GM19193 (cell line): ENCODE results near the gene NQO2.
A peak's percentile ranks its signal among the peaks of the same experiment; 100 is the strongest.

ENCODE experiments used
- POLR2A ChIP-seq: IDR thresholded peaks from 4 replicates; pipeline ENCODE4 v1.6.1; 2011; ENCODE audit not compliant: insufficient read depth, insufficient read length; ENCODE audit errors: extremely low read depth

The NQO2 gene

DNA sequence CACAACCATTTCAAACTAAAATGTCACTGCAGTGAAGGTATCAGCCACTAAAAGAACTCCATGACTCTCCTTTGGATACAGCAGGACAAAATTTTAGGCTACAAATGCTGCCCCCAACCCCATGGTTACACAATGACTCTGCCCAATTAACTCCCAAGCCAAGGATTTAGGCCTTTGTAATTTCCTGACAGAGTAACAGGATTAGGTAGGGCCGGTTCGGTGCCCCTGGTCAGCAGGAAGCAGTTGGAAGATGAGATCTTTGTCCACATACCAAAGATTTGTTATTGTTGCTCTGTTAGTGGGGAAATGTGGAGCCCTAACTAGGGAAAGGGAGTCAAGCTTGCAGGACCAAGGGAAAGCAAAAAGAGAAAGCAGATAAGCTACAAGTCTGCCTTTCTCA lies 41.9 kb downstream of the NQO2 start:
- no peak for TF ChIP-seq POLR2A

DNA sequence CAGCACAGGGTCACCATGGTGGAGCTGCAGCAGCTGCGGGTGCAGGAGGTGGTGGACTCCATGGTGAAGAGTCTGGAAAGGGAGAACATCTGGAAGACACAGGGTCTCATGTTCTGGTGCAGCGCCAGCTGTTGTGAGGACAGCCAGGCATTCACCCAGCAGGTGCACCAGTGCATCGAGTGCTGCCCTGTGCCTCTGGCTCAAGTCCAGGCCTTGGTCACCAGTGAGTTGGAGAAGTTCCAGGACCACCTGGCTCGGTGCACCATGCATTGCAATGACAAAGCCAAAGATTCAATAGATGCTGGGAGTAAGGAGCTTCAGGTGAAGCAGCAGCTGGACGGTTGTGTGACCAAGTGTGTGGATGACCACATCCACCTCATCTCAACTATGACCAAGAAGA lies 45.7 kb downstream of the NQO2 start:
- TF ChIP-seq POLR2A: no peak

DNA sequence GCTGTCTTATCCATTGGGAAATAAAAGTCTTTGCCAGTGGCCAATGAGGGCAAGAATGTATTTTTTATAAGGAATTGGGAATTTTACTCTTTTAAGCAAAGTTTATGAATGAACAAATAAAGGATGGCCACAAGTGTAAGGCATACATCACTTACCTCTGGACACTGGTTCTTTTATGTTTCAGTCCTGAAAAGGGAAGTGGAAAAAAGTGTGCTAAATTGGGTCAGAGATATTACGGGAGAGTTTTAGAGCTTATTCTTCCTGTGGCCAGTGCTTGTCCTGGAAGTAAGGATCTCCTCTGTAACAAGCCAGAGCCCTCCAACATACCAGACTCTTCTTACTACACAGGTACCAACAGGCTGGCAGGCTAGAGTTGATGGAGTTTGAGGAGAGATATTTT lies 46.1 kb downstream of the NQO2 start:
- TF ChIP-seq POLR2A: no peak

DNA sequence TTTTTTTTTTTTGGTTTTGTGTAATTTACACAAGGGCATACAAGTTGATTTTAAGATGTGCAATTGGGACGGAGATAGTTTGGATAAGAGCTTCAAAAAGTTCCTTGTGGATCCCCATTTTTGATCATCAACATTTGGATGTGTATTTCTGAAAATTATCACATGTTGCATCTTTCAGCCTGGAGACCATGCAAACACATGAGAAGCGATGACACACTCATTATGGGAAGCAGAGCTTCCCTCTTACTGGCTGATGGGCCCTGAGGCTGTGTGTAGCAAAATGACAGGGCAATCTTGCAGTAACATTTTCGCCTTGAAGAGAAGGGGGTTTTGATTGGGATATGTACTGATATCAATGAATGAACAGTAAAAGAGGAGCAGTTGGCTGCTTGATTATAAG lies 46.6 kb downstream of the NQO2 start:
- no peak for TF ChIP-seq POLR2A

DNA sequence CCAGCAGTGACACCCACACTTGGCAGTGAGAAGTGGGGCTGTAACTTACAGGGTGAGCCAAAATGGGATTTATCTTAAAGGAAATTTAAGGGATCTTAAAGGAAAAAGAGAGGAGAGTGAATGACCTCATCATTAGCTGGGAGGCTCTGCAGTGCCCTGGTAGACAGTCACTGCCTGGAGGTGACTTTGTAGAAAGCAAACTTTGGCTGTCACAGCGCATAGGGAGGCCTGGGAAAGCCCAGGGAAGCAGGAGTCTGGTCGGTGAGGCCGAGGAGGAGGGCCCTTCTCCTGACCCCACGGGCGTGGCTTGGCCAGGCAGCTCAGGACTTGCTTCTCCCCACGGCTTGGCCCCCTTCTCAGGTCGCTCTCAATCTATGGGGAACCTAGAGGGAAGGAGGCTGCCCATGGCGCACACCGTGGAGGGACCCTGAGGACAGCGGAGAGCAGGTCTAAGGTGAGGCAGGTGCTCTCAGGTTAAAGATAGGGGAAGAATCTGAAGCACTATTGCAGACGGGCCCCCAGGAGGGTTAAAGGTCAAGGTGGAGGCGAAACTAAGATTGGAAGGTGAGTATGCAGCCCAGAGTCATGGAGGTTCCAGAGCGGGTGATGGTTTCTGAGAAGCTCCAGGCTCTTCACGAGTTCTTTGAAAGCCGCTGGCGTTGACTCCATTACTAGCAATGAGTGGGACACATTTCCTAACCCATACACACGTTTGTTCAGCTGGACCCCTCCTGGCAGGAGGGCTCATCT lies 53.0 kb downstream of the NQO2 start:
- TF ChIP-seq POLR2A: no peak

DNA sequence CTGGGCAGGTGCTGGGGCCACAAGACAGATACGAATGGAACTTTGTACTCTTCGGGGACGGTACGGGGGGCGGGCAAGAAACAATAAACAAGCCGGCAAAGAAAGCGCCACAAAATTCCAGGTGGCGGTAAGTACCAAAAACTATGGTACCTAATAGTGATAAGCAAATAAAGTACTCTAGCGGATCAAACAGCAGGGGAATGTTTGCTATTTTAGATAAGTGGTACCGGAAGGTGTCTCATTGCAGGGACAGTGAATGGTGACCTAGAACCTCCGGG lies 53.5 kb downstream of the NQO2 start:
- no peak for TF ChIP-seq POLR2A

DNA sequence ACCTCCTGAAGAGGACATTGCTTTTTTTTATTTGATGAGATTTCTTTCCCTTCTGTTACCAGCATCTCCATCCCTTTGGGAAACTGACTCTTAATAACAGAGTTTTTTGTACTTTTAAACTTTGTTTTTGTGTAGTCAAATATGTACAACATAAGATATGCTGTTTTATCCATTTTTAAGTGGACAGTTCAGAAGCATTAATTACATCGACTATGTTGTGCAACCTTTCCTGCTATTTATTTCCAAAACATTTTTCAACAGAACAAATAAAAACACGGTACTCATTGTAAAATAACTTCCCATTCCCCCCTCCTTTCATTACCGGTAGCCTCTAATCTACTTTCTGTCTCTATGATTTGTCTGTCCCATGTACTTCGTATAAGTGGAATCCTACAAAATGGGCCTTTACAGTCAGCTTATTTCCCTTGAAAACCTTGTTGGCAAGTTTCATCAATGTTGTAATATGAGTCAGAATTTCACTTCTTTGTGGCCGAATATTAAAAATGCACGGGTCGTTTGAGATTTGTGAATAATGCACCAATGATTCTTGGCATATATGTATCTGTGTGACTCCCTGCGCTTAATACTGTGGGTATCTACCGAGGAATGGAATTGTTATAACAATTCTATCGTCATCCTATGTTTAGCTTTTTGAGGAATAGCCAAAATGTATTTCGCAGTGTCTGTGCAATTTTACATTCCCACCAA lies 57.5 kb downstream of the NQO2 start:
- no peak for TF ChIP-seq POLR2A

DNA sequence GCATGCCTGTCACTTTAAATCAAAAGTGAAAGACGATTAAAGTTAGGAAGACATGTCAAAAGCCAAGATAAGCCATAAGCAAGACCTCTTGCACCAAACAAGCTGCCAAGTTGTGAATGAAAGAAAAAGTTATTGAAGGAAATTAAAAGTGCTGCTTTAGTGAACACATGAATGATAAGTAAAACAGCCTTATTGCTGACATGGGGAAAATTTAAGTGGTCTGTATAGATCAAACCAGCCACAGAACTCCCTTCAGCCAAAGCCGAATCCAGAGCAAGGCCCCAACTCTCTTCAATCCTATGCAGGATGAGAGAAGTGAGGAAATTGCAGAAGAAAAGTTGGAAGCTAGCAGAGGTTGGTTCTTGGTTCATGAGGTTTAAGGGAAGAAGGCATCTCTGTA lies 59.3 kb downstream of the NQO2 start:
- no peak for TF ChIP-seq POLR2A

DNA sequence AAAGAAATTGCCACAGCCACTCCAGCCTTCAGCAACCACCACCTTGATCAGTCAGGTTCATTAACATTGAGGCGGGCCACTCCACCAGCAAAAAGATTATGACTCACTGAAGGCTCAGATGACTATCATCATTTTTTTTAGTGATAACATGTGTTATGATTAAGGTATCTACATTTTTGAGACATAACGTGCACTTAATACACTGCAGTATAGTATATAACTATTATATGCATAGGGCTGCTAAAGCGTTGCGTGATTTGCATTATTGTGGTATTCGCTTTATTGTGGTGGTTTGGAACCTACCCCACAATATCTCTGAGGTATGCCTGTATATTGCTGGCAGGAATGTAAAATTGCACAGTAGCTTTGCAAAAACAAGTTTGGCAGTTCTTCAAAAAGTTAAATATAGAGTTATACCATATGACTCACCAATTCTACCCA lies 61.8 kb downstream of the NQO2 start:
- TF ChIP-seq POLR2A: no peak

DNA sequence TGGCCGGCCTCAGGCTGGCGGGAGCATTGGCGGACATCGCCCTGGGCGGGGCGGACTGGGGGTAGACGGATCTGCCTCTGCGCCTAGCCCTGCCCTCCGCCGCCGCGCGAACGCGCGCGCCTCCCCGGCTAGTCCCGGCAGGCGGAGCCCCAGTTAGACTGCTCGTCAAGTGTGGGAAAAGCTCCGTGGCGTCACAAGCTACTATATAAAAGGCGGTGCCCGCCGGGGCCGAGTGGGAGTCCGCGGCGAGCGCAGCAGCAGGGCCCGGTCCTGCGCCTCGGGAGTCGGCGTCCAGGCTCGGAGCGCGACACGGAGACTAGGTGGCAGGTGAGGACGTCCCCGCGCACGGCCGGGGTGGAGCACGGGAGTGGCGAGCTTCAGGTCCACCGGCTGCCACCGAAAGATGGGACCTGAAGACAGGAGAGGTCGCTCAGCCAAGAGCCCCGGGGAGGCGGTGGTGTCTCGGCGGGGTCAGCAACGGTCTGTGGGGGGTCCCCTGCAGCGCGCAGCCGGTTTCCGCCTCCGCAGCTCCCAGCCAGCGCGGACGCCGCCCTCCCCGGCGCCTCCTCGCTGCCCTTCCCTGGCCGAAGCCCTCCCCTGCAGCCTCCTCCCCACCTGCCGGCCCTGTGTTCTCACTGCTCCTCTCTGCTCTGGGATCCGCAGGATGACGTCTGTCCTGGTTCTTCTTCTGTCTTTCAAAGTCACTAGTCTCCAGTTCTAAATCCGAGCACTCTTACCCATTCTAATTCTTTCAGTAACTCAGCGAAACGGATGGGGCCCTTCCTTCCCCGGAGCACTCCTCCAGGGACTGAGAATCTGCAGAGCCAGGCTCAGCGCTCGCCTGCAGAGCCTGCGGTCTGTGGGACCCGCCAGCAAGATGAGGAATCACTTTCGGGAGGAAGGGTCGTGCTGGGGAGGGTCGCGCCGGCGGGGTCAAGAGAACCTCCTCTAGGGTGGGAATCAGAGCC lies 64.3 kb downstream of the NQO2 start:
- TF ChIP-seq POLR2A: peak; percentile 90

DNA sequence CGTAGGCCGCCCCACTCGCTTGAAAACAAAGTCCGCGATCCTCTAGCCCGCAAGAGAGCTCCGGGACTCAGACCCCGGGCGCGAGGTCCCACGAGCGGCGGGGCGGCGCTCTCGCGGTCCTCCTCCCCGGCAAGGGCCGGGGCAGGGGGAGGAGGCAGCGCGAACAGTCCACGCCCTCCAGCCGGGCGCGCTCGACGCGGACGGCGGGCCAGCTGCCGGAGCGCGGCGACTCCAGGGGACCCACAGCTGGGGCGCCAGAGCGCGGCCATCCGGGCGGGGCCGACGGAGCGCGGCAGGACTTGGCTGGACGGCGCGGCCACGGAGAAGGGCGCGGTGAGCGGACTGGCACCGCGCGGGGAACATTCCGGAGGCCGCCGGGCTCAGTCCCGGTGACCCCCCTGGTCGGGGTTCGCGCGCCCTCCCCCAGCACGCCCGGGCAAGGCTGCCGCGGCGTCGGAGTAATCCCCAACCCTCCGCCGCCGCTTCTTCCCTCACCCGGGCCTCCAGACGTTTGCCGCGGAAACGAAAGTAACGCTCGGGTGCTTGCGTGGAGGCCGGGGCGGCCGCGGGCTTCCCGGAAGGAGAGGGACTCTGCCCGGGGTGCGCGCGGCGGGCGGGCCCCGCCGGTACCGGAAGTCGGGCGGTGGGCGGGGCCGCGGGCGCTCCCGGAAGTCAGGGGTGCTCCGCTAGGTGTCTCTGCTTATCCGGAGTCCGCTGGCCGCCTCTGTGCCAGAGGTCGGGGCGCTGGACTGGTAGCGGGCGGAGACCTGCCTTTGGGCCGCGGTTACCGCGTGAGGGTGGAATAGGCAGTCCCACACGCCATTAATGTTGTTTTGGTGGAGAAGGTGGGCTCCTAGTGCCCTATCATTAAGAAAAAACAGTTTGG lies 68.9 kb downstream of the NQO2 start, which contains the start of gene RIPK1:
TSS of gene RIPK1 (plus strand) at position 166 of the 886 bp plus-strand sequence. CDS start 8,330 bp downstream, outside the sequence.
- peak; percentile 90 for TF ChIP-seq POLR2A
